ENCODE results near the gene CAMK1D. TPM values are rescaled to one million over a fixed set of nuclear protein-coding genes. Genes with fewer than 3 reads are reported as not detected.

The CAMK1D gene
- total RNA-seq, 6 experiments from 2014 or later: 5.3 to 10.8 (median 9.5) TPM

DNA sequence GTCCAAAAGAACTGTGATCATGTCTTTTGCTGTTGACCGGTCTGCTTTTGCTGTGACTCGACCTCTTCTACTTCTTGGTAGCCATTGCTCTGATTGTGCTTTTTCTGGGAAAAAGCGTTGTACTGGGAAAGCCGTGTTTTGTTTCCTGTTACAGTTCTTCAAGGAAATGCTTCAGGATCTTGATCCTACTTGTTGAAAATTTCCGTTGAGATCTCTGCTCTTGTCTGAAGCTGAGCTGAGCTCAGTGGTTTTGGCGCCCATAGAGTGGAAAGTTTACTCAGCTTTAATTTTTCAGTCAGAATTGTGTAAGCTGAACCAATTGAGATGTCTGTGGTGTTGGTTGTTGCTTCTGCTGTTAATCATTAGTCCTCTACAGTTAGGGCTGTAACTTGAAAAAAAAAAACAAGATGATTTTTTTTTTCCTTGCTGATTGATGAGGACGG is 349.9 kb downstream of the CAMK1D start:
- H3K27me3 ChIP-seq: no peaks in the 10 kb centered on the region
- H3K36me3 ChIP-seq: no peaks in the 10 kb centered on the region
- no peak overlapping the region for H3K4me3 ChIP-seq
- TF ChIP-seq CTCF (IDR thresholded peaks at IDR 0.05): no peak
- TF ChIP-seq POLR2A (IDR thresholded peaks at IDR 0.05): no peak
- H3K4me1 ChIP-seq: peaks cover 0 to 19% (median 9%) of the 10 kb centered on the region in 4 donors
- intact Hi-C loops (cut with DNase I): no loop called here
- 17% methylated on average over 7 of the region's 7 CpGs for WGBS (ENCODE audit: insufficient coverage, low coverage, low lambda C conversion rate, missing lambda C conversion rate)
- DNase-seq (peak in 1 of 3 donors; percentile 65), ATAC-seq (peak; percentile 76 to 89 (median 84))
- peak overlapping the region; percentile 56 to 73 (median 70) for H3K27ac ChIP-seq
- H3K9me3 ChIP-seq: no peaks in the 10 kb centered on the region

GRCh38 chr10:12699781-12700556 is 350.6 kb downstream of the CAMK1D start:
- no peak for TF ChIP-seq CTCF (IDR thresholded peaks at IDR 0.05)
- TF ChIP-seq POLR2A (IDR thresholded peaks at IDR 0.05): no peak
- no peak for DNase-seq
- H3K4me3 ChIP-seq: no peak overlapping the region
- WGBS (ENCODE audit: insufficient coverage, low coverage, low lambda C conversion rate, missing lambda C conversion rate): 73% methylated on average over 9 of the region's 9 CpGs
- peak in 1 of 4 donors; percentile 26 for ATAC-seq
- no peaks in the 10 kb centered on the region for H3K27me3 ChIP-seq
- H3K27ac ChIP-seq: peak overlapping the region; percentile 25 to 73 (median 70)
- H3K4me1 ChIP-seq: peaks cover 0 to 19% (median 9%) of the 10 kb centered on the region in 4 donors
- H3K9me3 ChIP-seq: no peaks in the 10 kb centered on the region
- H3K36me3 ChIP-seq: no peaks in the 10 kb centered on the region
- intact Hi-C loops (cut with DNase I): no loop called here

GRCh38 chr10:12700557-12700874 is 351.2 kb downstream of the CAMK1D start:
- Histone ChIP-seq H3K9me3 (no peaks in the 10 kb centered on the region), H3K27me3 (no peaks in the 10 kb centered on the region), H3K4me1 (peaks cover 0 to 19% (median 9%) of the 10 kb centered on the region in 4 donors), H3K36me3 (no peaks in the 10 kb centered on the region), H3K4me3 (no peak overlapping the region), H3K27ac (peak overlapping the region; percentile 25 to 73 (median 70))
- 36% methylated on average over 3 of the region's 3 CpGs for WGBS (ENCODE audit: insufficient coverage, low coverage, low lambda C conversion rate, missing lambda C conversion rate)
- DNase-seq: no peak
- TF ChIP-seq POLR2A (IDR thresholded peaks at IDR 0.05) (no peak), CTCF (IDR thresholded peaks at IDR 0.05) (no peak)
- peak; percentile 55 to 75 (median 68) for ATAC-seq
- intact Hi-C loops (cut with DNase I): no loop called here

- Histone ChIP-seq H3K4me1 (peaks cover 0 to 19% (median 9%) of the 10 kb centered on the region in 4 donors), H3K27me3 (no peaks in the 10 kb centered on the region), H3K36me3 (no peaks in the 10 kb centered on the region), H3K27ac (no peak overlapping the region), H3K4me3 (no peak overlapping the region), H3K9me3 (no peaks in the 10 kb centered on the region)
- DNase-seq (no peak), ATAC-seq (no peak)
- TF ChIP-seq POLR2A (IDR thresholded peaks at IDR 0.05) (no peak), CTCF (IDR thresholded peaks at IDR 0.05) (no peak)
- 59% methylated on average over 4 of the region's 6 CpGs for WGBS (ENCODE audit: insufficient coverage, low coverage, low lambda C conversion rate, missing lambda C conversion rate)
- intact Hi-C loops (cut with DNase I): no loop called here
Measured at GRCh38 chr10:12701696-12702095, 352.3 kb downstream of the CAMK1D start.

All from right lobe of liver (tissue), 6 donors.